ENCODE measurements around the gene MAPKBP1.

MAPKBP1 gene

DNA sequence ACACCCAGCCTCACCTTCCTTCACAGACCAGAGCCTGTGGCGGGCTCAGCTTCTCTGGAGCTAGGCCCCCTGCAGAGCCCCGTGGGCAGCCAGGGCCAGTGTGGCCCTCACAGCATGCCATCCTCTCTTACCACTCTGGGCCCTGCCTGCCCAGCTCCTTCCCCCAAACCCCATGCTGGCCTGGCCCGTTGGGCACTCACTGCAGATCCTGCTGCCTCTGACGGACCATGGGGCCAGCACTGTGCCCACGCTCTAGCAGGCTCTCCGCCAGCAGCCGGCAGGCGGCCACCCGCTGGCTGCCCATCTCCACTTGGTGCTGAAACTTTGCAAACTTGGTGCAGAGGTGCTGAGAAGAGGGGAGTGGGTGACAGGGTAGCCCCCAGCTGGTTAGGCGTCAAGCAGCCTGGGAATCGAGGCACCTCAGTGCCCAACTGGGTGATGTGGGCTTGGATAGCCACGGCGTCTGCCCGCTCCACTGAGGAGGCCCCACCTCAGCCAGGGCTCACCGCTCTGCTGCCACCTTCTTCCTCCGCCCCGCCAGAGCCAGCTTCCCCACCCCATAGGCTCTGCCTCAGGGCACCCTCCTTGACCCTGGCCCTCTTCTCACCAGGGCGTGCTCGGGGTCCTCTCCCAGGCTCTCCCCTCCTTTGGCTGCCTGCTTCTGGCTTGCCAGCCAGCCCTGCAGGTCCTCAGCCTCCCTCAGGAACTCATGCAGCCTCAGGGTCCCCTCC, 97.1 kb downstream of the MAPKBP1 start:
- no peak for DNase-seq

DNA sequence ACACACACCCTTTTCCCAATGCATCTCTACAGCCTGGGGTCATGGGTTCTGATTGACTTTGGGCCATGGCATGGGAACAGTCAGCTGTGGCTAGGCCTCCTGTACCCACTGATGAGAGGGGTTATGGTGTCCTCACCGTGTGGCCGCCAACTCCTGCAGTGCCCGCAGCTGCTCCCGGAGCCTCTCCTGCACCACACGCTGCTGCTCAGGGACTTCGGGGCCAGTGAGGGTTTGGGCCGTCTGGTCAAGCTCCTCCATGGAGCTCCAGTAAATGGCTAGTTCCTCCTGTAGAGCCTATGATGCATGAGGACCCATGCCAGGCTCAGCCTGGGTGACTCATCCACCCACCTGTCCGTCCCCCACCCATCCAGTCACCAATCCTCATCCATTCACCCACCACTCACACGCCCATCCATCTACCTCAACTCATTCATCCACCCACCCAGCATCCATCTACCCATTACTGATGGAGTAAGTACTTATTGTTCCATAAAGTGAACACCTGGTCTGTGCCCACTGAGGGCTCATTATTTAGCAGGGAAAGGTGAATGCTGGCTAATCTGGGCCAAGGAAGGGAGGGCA, 98.0 kb downstream of the MAPKBP1 start:
- no peak for DNase-seq

DNA sequence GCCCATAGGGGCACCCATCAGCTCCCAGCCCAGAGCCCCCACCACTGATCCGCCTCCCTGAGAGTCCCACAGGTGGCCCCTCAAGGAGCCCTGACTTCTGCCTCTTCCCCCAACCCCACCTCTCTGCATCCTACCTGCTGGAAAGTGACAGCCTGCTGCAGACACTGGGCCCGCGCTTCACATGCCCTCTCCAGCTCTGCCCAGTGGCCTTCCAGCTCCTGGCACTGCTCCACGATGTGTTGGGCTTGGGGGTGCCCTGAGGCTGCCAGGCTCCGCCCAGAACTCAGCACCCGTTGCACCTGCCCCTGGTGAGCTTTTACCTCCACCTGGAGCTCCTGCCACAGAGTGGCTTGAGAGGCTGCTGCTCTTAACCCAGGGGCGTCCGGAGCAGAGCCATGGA, 99.4 kb downstream of the MAPKBP1 start:
- no peak for DNase-seq

DNA sequence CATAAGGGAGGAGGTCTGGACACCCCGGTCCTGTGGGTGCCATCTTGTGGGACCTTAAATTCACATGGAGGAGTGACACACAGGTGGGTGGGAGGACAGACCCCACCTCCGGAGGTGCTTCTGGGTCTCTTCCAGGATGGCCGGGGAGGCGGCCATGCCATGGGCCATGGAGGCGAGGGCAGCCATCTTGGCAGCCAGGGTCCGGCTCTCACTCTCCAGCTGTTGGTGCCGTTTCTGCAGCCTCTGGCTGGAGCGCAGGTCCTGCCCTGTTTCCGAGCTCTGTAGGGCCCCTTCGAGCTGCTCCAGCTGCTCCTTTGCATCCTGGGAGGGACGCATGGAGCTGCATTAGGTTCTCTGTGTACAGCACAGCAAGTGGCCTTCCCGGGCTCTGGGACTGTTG, 100.5 kb downstream of the MAPKBP1 start:
- no peak for DNase-seq

DNA sequence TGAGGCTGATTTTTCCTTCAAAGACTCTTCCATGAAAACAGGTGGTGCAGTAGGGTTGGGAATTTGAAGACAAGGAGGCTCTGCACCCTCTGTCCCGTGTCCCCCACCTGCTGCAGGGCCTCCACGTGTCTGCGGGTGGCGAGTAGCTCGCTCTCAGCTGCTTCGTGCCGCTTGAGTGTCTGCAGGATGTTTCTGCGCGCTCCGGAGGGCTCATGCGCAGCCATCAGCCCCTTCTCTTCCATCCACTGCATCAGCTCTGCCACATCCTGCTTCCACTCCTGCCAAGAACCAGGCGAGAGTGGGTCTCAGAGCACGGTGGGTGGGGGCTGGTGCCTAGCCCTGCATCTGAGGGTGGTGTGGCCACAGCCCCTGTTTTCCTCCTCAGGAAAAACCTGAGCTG, 101.7 kb downstream of the MAPKBP1 start:
- no peak for DNase-seq

DNA sequence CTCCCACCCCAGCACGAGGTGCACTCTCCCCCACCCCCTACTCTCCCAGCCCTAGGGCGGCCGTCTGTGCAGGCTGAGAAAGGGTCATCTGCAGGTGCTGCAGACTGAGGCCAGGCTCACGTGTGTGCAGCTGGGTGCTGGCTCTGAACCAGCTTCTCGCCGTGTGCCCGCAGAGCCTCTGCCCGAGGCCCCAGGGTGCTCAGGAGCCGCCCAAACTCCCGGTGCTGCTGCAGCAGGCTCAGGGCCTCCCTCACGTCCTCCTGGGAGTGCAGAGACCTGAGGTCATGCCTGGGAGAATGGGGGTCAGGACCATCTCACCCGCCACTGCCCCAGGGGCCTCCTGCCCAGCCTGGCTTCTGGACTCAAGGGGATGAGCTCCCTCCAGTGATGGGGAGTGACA, 102.4 kb downstream of the MAPKBP1 start:
- no peak for DNase-seq
